Measurements from ENCODE around the gene LHFPL5. TPM values are rescaled to one million over a fixed set of nuclear protein-coding genes. Genes with fewer than 3 reads are reported as not detected.

The LHFPL5 gene
- total RNA-seq = not detected

- H3K4me3 Mint-ChIP-seq = no peak within 1 kb of the TSS
Observed at GRCh38 chr6:35804996-35805736, at the start of gene LHFPL5. LHFPL5 (plus strand) TSS chr6:35805352; CDS start chr6:35805671, 319 bp downstream.

DNA sequence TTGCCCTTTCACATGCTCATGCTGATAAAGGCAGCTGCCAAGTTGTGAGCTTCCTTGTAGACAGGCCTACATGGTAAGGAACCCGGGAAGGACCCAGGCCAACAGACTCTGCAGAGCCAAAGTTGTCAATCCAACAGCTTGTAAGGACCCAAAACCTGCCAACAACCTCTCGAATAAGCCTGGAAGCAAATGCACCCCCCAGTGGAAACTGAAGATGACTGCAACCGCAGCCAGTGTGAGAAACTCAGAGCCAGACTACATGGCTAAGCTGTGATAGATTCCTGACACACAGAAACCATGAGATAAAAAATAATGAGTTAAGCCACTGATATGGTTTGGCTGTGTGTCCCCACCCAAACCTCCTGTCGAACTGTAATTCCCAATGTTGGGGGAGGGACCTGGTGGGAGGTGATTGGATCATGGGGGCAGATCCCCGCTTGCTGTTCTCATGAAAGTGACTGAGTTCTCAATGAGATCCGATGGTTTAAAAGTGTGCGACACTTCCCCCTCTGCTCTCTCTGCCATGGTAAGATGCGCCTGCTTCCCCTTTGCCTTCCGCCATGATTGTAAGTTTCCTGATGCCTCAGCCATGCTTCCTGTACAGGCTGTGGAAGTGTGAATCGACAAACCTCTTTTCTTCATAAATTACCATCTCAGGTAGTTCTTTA lies 47.6 kb upstream of the LHFPL5 start:
- H3K9me3 Mint-ChIP-seq (ENCODE audit: low read depth) = no peaks in the 10 kb centered on the region
- no peak overlapping the region for H3K27ac Mint-ChIP-seq
- no peak overlapping the region for H3K4me3 Mint-ChIP-seq
- peaks cover 12% of the 10 kb centered on the region for H3K4me1 Mint-ChIP-seq
- CTCF ChIA-PET = interaction anchor here (0.6 to 1.7 kb wide), 3 partner anchors 21 to 205 kb away, joined by 3 to 6 read pairs (median 3); partner anchors contain the start of gene ARMC12
- H3K36me3 Mint-ChIP-seq = no peaks in the 10 kb centered on the region
- ATAC-seq (peak; percentile 27), DNase-seq (no peak)
- H3K27me3 Mint-ChIP-seq = peaks cover 29% of the 10 kb centered on the region

More at GRCh38 chr6:35804996-35805736, at the start of gene LHFPL5:
- peaks cover 4% of the 10 kb centered on the region for H3K27me3 Mint-ChIP-seq
- ATAC-seq (peak; percentile 89), DNase-seq (peak; percentile 59)
- no peaks in the 10 kb centered on the region for H3K9me3 Mint-ChIP-seq (ENCODE audit: low read depth)
- CTCF ChIA-PET = no interaction called here
- H3K27ac Mint-ChIP-seq = no peak within 1 kb of the TSS
- H3K36me3 Mint-ChIP-seq = no peaks in the 10 kb centered on the region
- H3K4me1 Mint-ChIP-seq = peaks cover 2% of the 10 kb centered on the region

- Mint-ChIP-seq H3K27ac (no peak overlapping the region), H3K27me3 (peaks cover 45% of the 10 kb centered on the region), H3K9me3 (ENCODE audit: low read depth) (no peaks in the 10 kb centered on the region), H3K36me3 (no peaks in the 10 kb centered on the region), H3K4me1 (peaks cover 10% of the 10 kb centered on the region), H3K4me3 (no peak overlapping the region)
- no peak for DNase-seq
- no peak for ATAC-seq
- CTCF ChIA-PET = interaction anchor here (0.6 to 1.1 kb wide), 2 partner anchors 23 to 221 kb away, joined by 3 read pairs; no protein-coding TSS in a partner anchor
Observed at GRCh38 chr6:35759426-35759825, 45.7 kb upstream of the LHFPL5 start.

GRCh38 chr6:35765739-35766138 lies 39.4 kb upstream of the LHFPL5 start:
- H3K9me3 Mint-ChIP-seq (ENCODE audit: low read depth) = no peaks in the 10 kb centered on the region
- no peaks in the 10 kb centered on the region for H3K4me1 Mint-ChIP-seq
- no peak overlapping the region for H3K4me3 Mint-ChIP-seq
- DNase-seq = no peak
- H3K27me3 Mint-ChIP-seq = peaks cover 46% of the 10 kb centered on the region
- CTCF ChIA-PET = interaction anchor here (2.5 kb wide), 1 partner anchor 11 kb away, joined by 6 read pairs; no protein-coding TSS in a partner anchor
- no peak for ATAC-seq
- H3K27ac Mint-ChIP-seq = no peak overlapping the region
- H3K36me3 Mint-ChIP-seq = no peaks in the 10 kb centered on the region

GRCh38 chr6:35769211-35769610 lies 35.9 kb upstream of the LHFPL5 start:
- DNase-seq (no peak), ATAC-seq (no peak)
- Mint-ChIP-seq H3K27ac (no peak overlapping the region), H3K27me3 (peaks cover 23% of the 10 kb centered on the region), H3K9me3 (ENCODE audit: low read depth) (no peaks in the 10 kb centered on the region), H3K4me1 (no peaks in the 10 kb centered on the region), H3K36me3 (no peaks in the 10 kb centered on the region), H3K4me3 (no peak overlapping the region)
- CTCF ChIA-PET = interaction anchor here (0.7 kb wide), 1 partner anchor 614 kb away, joined by 3 read pairs; no protein-coding TSS in a partner anchor

DNA sequence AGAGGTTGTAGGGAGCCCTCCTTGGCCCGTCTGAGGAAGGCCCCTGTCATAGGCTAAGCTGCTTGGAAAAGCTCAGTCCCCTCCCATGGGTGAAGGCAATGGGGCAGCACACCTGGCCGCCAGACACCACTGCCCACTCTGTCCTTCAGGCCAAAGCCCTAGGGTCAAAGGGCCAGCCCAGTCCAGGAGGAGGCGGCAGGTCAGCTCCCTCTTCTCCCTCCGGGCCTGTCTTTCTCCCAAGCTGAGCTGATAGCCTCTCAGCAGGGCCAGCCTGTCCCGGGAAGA lies 33.9 kb upstream of the LHFPL5 start:
- Mint-ChIP-seq H3K4me1 (peaks cover 2% of the 10 kb centered on the region), H3K36me3 (no peaks in the 10 kb centered on the region), H3K27ac (no peak overlapping the region), H3K9me3 (ENCODE audit: low read depth) (no peaks in the 10 kb centered on the region), H3K27me3 (peaks cover 26% of the 10 kb centered on the region), H3K4me3 (no peak overlapping the region)
- CTCF ChIA-PET = no interaction called here
- DNase-seq (no peak), ATAC-seq (no peak)

- no peaks in the 10 kb centered on the region for H3K9me3 Mint-ChIP-seq (ENCODE audit: low read depth)
- no peaks in the 10 kb centered on the region for H3K36me3 Mint-ChIP-seq
- H3K4me3 Mint-ChIP-seq = no peak overlapping the region
- H3K4me1 Mint-ChIP-seq = peaks cover 5% of the 10 kb centered on the region
- no peak overlapping the region for H3K27ac Mint-ChIP-seq
- DNase-seq = no peak
- no peak for ATAC-seq
- CTCF ChIA-PET = interaction anchor here (0.7 to 1.2 kb wide), 2 partner anchors 124 to 515 kb away, joined by 3 read pairs; no protein-coding TSS in a partner anchor
- H3K27me3 Mint-ChIP-seq = peaks cover 23% of the 10 kb centered on the region
Observed at GRCh38 chr6:35774116-35774794, 30.9 kb upstream of the LHFPL5 start.

DNA sequence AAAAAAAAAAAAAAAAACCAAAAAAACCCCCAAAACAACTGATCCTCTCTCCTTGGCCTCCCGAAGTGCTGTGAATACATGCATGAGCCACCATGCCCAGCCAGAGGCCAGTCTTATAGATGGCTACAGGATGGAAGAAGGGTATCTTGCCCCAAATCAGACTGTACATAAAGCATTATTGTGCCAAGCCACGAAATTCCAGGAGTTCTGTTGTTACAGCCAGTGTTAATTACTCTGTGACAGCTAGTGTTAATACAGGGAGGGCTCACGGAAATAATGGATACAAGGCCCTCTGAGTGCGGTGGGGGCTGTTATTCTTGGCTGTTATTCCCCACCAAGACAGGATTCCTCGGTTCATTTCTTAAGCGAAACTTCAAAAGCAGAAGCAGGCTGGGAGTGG lies 30.1 kb upstream of the LHFPL5 start:
- Mint-ChIP-seq H3K27me3 (peaks cover 23% of the 10 kb centered on the region), H3K27ac (no peak overlapping the region), H3K4me3 (no peak overlapping the region), H3K9me3 (ENCODE audit: low read depth) (no peaks in the 10 kb centered on the region), H3K4me1 (peaks cover 5% of the 10 kb centered on the region), H3K36me3 (no peaks in the 10 kb centered on the region)
- DNase-seq = no peak
- ATAC-seq = no peak
- CTCF ChIA-PET = interaction anchor here (0.7 to 1.2 kb wide), 2 partner anchors 125 to 516 kb away, joined by 3 read pairs; no protein-coding TSS in a partner anchor

GRCh38 chr6:35776364-35777215 lies 28.6 kb upstream of the LHFPL5 start, which contains the start of gene CLPSL2:
CLPSL2 (plus strand) TSS chr6:35776598; CDS start chr6:35776619, 21 bp downstream.
- DNase-seq (no peak), ATAC-seq (peak; percentile 45)
- Mint-ChIP-seq H3K4me3 (peak within 1 kb of the TSS; percentile 16), H3K36me3 (no peaks in the 10 kb centered on the region), H3K27me3 (peaks cover 31% of the 10 kb centered on the region), H3K4me1 (peaks cover 5% of the 10 kb centered on the region), H3K27ac (no peak within 1 kb of the TSS), H3K9me3 (ENCODE audit: low read depth) (no peaks in the 10 kb centered on the region)
- CTCF ChIA-PET = no interaction called here

DNA sequence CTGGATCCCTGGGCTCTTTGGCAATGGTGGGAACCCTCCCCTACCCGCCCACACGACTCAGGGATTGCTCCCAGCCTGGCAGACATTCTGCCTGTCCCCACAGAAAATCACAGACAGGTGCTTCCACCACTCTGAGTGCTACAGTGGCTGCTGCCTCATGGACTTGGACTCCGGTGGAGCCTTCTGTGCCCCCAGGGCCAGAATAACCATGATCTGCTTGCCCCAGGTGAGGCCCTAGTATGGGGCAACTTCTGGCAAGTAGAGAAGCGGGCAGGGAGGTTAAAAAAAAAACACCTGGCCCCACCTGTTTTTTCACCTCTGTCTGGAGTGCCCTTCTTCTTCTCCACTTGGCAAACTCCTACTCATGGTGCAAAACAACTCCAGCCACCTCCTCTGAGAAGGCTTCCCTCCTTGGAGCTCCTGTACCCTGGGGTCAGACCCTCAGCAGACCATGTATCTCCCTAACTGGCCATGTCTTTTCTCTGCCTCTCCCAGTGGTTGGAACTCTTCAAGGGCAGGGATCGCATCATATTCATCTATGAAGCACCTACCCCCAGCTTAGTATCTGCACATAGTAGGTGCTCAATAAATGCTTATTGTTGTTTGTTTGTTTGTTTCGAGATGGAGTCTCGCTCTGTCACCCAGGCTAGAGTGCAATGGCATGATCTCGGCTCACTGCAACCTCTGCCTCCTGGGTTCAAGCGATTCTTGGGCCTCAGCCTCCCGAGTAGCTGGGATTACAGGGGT lies 27.6 kb upstream of the LHFPL5 start:
- Mint-ChIP-seq H3K27me3 (peaks cover 31% of the 10 kb centered on the region), H3K36me3 (no peaks in the 10 kb centered on the region), H3K4me3 (no peak overlapping the region), H3K9me3 (ENCODE audit: low read depth) (no peaks in the 10 kb centered on the region), H3K4me1 (peaks cover 5% of the 10 kb centered on the region), H3K27ac (no peak overlapping the region)
- DNase-seq (no peak), ATAC-seq (no peak)
- CTCF ChIA-PET = no interaction called here

DNA sequence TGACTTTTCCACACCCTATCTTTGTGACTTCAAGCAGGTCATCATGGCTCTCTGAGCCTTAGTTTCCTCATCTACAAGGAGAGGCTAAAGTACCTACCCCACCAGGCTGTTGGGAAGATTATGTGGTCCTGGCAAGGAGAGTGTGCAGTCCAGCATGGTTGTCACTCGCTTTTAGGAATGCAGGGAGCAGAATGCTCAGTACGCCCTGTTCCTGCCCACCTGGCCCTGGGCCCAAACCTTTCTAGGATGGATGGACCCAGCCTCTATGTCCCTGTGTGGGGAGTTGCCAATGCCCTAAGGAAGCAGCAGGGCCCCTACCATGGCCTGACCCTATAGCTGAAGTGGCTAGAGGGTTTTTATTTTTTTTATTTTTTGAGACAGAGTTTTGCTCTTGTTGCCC lies 26.7 kb upstream of the LHFPL5 start:
- Mint-ChIP-seq H3K4me3 (no peak overlapping the region), H3K27me3 (peaks cover 31% of the 10 kb centered on the region), H3K4me1 (peaks cover 5% of the 10 kb centered on the region), H3K27ac (no peak overlapping the region), H3K9me3 (ENCODE audit: low read depth) (no peaks in the 10 kb centered on the region), H3K36me3 (no peaks in the 10 kb centered on the region)
- no peak for ATAC-seq
- DNase-seq = no peak
- CTCF ChIA-PET = no interaction called here

DNA sequence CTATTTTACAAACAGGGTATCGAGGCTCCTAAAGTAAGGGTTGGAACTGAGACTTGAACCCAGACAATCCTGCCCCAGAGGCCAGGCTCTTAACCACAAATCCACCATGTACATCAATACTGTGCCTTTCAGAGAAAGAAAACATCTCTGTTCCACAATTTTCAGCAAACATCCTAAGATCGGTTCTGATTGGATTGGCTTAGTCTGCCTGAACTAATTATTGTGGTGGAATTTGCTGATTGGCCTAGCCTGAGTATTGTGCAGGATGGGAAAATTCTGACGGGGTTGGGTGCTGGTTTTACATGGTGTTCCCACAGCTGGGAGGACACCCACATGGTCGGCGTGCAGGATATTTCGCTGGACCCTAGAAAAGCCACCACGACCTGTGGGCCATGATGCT lies 24.4 kb upstream of the LHFPL5 start, which contains the start of gene CLPSL1:
Gene CLPSL1 (plus strand): TSS at position 301 of the 400 bp plus-strand sequence. CDS start 92 bp downstream, at position 393.
- H3K4me1 Mint-ChIP-seq = peaks cover 4% of the 10 kb centered on the region
- CTCF ChIA-PET = no interaction called here
- DNase-seq (no peak), ATAC-seq (no peak)
- H3K36me3 Mint-ChIP-seq = no peaks in the 10 kb centered on the region
- H3K4me3 Mint-ChIP-seq = no peak within 1 kb of the TSS
- no peaks in the 10 kb centered on the region for H3K9me3 Mint-ChIP-seq (ENCODE audit: low read depth)
- peaks cover 36% of the 10 kb centered on the region for H3K27me3 Mint-ChIP-seq
- H3K27ac Mint-ChIP-seq = no peak within 1 kb of the TSS
